HG03066 (cell line): Measurements from ENCODE around the gene ELOA.
"Not testable (repeated sequence)": the region's sequence is repeated elsewhere in the genome, so short reads cannot be mapped to it uniquely, and the experiment has no call there.

ENCODE experiments used
- ATAC-seq: cut with Tn5 transposase; IDR thresholded peaks from one replicate; pipeline ENCODE4 v1.9.1; 2021; ENCODE audit warnings: low read depth; ENCODE audit not compliant: unreplicated experiment

The ELOA gene

GRCh38 chr1:23799570-23800399, 56.5 kb downstream of the ELOA start:
- peak; percentile 15 for ATAC-seq

GRCh38 chr1:23800400-23801337, 57.4 kb downstream of the ELOA start, which contains the start of gene GALE:
Gene GALE, minus strand, starts transcription at chr1:23800754. Its CDS starts 1,747 bp downstream, at chr1:23799007.
- ATAC-seq, result peak; percentile 79

- no peak for ATAC-seq
Measured at GRCh38 chr1:23801338-23801748, 58.1 kb downstream of the ELOA start.

GRCh38 chr1:23801876-23802275, 58.6 kb downstream of the ELOA start:
- no peak for ATAC-seq

GRCh38 chr1:23802809-23803342, 59.6 kb downstream of the ELOA start:
- ATAC-seq, result not testable (repeated sequence)

GRCh38 chr1:23803674-23804073, 60.4 kb downstream of the ELOA start:
- no peak for ATAC-seq

GRCh38 chr1:23804183-23804835, 61.0 kb downstream of the ELOA start:
- no peak for ATAC-seq

GRCh38 chr1:23805025-23805424, 61.8 kb downstream of the ELOA start:
- no peak for ATAC-seq

GRCh38 chr1:23806280-23806679, 63.0 kb downstream of the ELOA start:
- no peak for ATAC-seq

GRCh38 chr1:23807453-23807852, 64.2 kb downstream of the ELOA start:
- no peak for ATAC-seq

GRCh38 chr1:23809751-23810171, 66.5 kb downstream of the ELOA start:
- peak; percentile 64 for ATAC-seq

- no peak for ATAC-seq
Measured at GRCh38 chr1:23810818-23811540, 67.7 kb downstream of the ELOA start.
